GM12892 (cell line): Measurements from ENCODE around the gene NEUROD4.
A peak's percentile ranks its signal among the peaks of the same experiment; 100 is the strongest.

Experiments
- DNase-seq: peaks from one replicate; pipeline ENCODE4 v3.0.0; 2011; ENCODE audit not compliant: insufficient read length
- FAIRE-seq: peaks from 2 replicates; lab custom pipeline; 2011; peaks lifted over from hg19 to GRCh38; lab: Jason Lieb, UNC
- POLR2A ChIP-seq: IDR thresholded peaks from 2 replicates; pipeline ENCODE4 v1.6.1; 2011; ENCODE audit warnings: low read depth, low read length, control low read depth
- POLR2AphosphoS5 ChIP-seq: IDR thresholded peaks from 2 replicates; pipeline ENCODE4 v1.6.1; 2011; ENCODE audit warnings: low read depth, low read length, control low read depth
- TAF1 ChIP-seq: IDR thresholded peaks from 2 replicates; pipeline ENCODE4 v1.6.1; 2011; ENCODE audit warnings: low read depth, mild to moderate bottlenecking, control low read depth, low read length, borderline replicate concordance

Gene NEUROD4

DNA sequence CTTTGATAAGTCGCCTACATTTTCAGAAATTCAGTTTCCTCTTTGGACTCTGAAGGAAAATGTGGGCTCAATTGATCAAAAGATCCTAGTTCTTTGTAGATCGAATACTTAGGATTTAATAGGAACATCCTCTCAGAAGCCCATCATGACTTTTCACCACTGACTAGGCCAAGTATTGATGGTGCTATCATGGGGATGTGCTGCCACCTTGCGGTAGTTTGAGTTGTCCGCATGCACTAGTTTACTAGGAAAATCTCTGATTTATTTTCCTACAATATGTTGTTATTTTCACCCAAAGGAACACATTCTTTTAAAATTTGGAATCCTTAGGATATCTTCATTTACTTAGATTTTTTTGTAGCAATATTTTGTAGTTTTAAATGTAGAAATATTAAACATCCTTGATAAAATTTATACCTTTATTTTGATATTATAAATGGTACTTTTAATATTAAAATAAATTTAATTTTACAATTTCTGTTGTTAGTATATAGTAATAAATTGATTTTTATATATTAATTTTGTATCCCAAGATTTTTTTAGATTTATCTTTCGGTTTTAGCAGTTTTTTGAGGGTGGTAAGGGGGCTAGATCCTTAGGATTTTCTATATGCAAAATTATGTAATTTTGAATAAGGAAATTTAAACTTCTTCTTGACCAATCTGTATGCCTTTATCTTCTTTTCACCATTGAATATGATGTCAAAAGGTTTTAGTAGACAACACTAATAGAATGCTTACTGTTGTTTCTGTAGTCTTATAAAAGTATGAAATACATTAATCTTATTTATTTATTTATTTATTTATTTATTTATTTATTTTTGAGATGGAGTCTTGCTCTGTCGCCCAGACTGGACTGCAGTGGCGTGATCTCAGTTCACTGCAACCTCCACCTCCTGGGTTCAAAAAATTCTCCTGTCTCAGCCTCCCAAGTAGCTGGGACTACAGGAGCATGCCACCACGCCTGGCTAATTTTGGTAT lies 53.6 kb downstream of the NEUROD4 start:
- no peak for TF ChIP-seq POLR2A
- no peak for TF ChIP-seq POLR2AphosphoS5
- TF ChIP-seq TAF1 = no peak
- FAIRE-seq = peak; percentile 84

GRCh38 chr12:55074806-55075205 lies 55.0 kb downstream of the NEUROD4 start:
- no peak for DNase-seq
- TF ChIP-seq TAF1 = no peak
- no peak for TF ChIP-seq POLR2A
- no peak for TF ChIP-seq POLR2AphosphoS5
- no peak for FAIRE-seq

More for the DNA sequence above, 53.6 kb downstream of the NEUROD4 start:
- DNase-seq = no peak
